DND-41 (cell line): ENCODE results near the gene PTPRO.

Experiments
- ATAC-seq: fragments of 200-7000 bp; cut with Tn5 transposase; 3 replicates; pipeline ENCODE4 v1.9.1; 2021; ENCODE audit warnings: low read depth; ENCODE audit not compliant: insufficient read depth
- DNase-seq: peaks from one replicate; pipeline ENCODE4 v3.0.0-alpha.2; 2020
- H2AFZ ChIP-seq: 2 replicates; pipeline ENCODE4 v1.6.0; 2012; ENCODE audit warnings: low read depth, low read length
- H3K27ac ChIP-seq: 2 replicates; pipeline ENCODE4 v1.5.1; 2012; ENCODE audit warnings: low read length, inconsistent platforms
- H3K27me3 ChIP-seq: fragments of 200-600 bp; sonication (generic); 2 replicates; pipeline ENCODE4 v1.6.0; 2012; ENCODE audit warnings: low read length, mild to moderate bottlenecking, inconsistent platforms; ENCODE audit not compliant: insufficient read depth, poor library complexity
- H3K36me3 ChIP-seq: 2 replicates; pipeline ENCODE4 v1.5.1; 2012; ENCODE audit warnings: low read length, inconsistent platforms; ENCODE audit not compliant: insufficient read depth
- H3K4me1 ChIP-seq: 2 replicates; pipeline ENCODE4 v1.5.1; 2012; ENCODE audit warnings: mild to moderate bottlenecking, low read length; ENCODE audit not compliant: insufficient read depth
- H3K4me2 ChIP-seq: 2 replicates; pipeline ENCODE4 v1.6.0; 2012; ENCODE audit warnings: mild to moderate bottlenecking, moderate library complexity, low read length, inconsistent platforms; ENCODE audit not compliant: insufficient read depth
- H3K4me3 ChIP-seq, 2 experiments: fragments of 200-600 bp in 1 of 2; shearing (Covaris generic) in 1 of 2; 2 replicates each; pipeline ENCODE4 v1.5.1; 2012 to 2016; ENCODE audit warnings: inconsistent platforms in 2 of 2, low read length in 2 of 2, mild to moderate bottlenecking in 2 of 2, low read depth in 1 of 2, moderate library complexity in 1 of 2
- H3K79me2 ChIP-seq: 2 replicates; pipeline ENCODE4 v1.6.0; 2012; ENCODE audit warnings: low read length, inconsistent platforms; ENCODE audit not compliant: insufficient read depth
- H3K9ac ChIP-seq: 2 replicates; pipeline ENCODE4 v1.6.0; 2012; ENCODE audit warnings: low read depth, mild to moderate bottlenecking, inconsistent platforms, low read length, moderate library complexity
- H3K9me3 ChIP-seq: 2 replicates; pipeline ENCODE4 v1.5.1; 2012; ENCODE audit warnings: low read length, moderate library complexity, mild to moderate bottlenecking, inconsistent platforms; ENCODE audit not compliant: insufficient read depth, severe bottlenecking
- H4K20me1 ChIP-seq: 2 replicates; pipeline ENCODE4 v1.6.0; 2012; ENCODE audit warnings: low read length; ENCODE audit not compliant: insufficient read depth
- EZH2 ChIP-seq: IDR thresholded peaks from 3 replicates; pipeline ENCODE4 v1.6.1; 2012; ENCODE audit warnings: borderline replicate concordance, low read depth, mild to moderate bottlenecking, moderate library complexity, low read length, inconsistent platforms; ENCODE audit not compliant: severe bottlenecking
- TF ChIP-seq, protein P1 (sequence below): IDR thresholded peaks from 2 replicates; pipeline ENCODE4 v1.5.1; 2012; ENCODE audit warnings: borderline replicate concordance, low read length, moderate library complexity, mild to moderate bottlenecking; ENCODE audit not compliant: poor library complexity, severe bottlenecking; ENCODE audit errors: extremely low read depth

The PTPRO gene

DNA sequence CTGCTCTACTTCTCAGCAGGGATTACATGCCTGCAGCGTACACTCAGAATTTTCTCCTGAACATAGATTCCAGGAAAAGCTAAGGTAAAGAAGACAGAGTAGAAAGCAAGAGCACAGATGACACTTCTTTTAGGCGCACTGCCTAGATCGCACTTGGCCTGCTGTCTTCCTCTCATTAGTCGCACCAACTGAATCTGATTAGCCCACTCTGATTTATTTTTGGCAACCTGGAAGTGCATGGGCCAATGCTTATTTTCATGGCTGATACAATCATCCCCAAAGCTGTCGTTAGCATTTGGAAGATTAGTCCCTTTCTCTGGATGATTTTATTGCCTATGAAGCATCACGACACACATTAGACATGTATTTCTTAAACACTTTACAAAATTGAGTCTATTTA lies 152.5 kb downstream of the PTPRO start:
- Histone ChIP-seq H3K4me1 (no peaks in the 10 kb centered on the region), H3K36me3 (no peaks in the 10 kb centered on the region), H4K20me1 (no peaks in the 10 kb centered on the region), H3K4me2 (no peak overlapping the region), H3K9ac (no peak overlapping the region), H3K4me3 (no peak overlapping the region), H2AFZ (no peak overlapping the region), H3K27ac (no peak overlapping the region), H3K9me3 (no peaks in the 10 kb centered on the region), H3K79me2 (no peaks in the 10 kb centered on the region), H3K27me3 (no peaks in the 10 kb centered on the region)
- TF ChIP-seq, protein P1, sequence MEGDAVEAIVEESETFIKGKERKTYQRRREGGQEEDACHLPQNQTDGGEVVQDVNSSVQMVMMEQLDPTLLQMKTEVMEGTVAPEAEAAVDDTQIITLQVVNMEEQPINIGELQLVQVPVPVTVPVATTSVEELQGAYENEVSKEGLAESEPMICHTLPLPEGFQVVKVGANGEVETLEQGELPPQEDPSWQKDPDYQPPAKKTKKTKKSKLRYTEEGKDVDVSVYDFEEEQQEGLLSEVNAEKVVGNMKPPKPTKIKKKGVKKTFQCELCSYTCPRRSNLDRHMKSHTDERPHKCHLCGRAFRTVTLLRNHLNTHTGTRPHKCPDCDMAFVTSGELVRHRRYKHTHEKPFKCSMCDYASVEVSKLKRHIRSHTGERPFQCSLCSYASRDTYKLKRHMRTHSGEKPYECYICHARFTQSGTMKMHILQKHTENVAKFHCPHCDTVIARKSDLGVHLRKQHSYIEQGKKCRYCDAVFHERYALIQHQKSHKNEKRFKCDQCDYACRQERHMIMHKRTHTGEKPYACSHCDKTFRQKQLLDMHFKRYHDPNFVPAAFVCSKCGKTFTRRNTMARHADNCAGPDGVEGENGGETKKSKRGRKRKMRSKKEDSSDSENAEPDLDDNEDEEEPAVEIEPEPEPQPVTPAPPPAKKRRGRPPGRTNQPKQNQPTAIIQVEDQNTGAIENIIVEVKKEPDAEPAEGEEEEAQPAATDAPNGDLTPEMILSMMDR, result no peak
- TF ChIP-seq EZH2, result no peak
- ATAC-seq (no peak), DNase-seq (no peak)

DNA sequence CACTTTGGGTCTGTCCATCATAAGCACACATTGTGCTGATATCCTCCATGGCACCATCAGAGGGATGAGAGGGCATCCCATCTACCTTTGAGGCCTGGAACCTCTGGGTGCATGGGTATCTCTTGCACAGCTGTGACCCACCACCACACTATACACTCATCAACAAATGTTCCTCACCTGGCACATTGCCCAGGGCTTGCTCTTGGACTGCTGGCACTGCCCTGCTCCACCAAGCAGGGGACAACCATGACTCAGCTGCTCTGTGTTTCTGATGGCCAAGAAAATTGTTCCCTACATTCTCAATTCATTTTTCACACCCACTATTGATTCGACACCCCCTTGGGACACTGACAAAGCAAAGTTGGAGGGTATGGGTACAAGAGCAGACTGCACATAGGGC lies 155.5 kb downstream of the PTPRO start:
- no peak for ATAC-seq
- TF ChIP-seq, protein P1, result no peak
- no peak for TF ChIP-seq EZH2
- H3K9me3 ChIP-seq, result no peaks in the 10 kb centered on the region
- DNase-seq, result no peak
- no peak overlapping the region for H3K4me2 ChIP-seq
- H3K27ac ChIP-seq, result no peak overlapping the region
- no peaks in the 10 kb centered on the region for H3K4me1 ChIP-seq
- H3K9ac ChIP-seq, result no peak overlapping the region
- H3K36me3 ChIP-seq, result no peaks in the 10 kb centered on the region
- H3K27me3 ChIP-seq, result no peaks in the 10 kb centered on the region
- no peak overlapping the region for H3K4me3 ChIP-seq
- no peaks in the 10 kb centered on the region for H3K79me2 ChIP-seq
- H4K20me1 ChIP-seq, result no peaks in the 10 kb centered on the region
- no peak overlapping the region for H2AFZ ChIP-seq

DNA sequence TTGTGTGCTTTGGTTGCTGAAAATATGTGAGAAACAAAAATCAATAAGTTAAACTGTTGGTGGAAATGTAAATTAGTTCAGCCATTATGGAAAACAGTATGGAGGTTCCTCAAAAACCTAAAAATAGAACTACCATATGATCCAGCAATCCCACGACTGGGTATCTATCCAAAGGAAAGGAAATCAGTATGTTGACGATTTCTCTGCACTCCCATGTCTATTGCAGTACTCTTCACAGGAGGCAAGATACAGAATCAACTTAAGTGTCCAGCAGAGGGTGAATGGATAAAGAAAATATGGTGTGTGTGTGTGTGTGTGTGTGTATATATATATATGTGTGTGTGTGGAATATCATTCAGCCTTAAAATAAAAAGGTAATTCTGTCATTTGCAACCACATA lies 159.5 kb downstream of the PTPRO start:
- no peak for TF ChIP-seq EZH2
- TF ChIP-seq, protein P1, result no peak
- ATAC-seq, result no peak
- H3K9ac ChIP-seq, result no peak overlapping the region
- H3K79me2 ChIP-seq, result no peaks in the 10 kb centered on the region
- H3K4me2 ChIP-seq, result no peak overlapping the region
- H3K4me1 ChIP-seq, result no peaks in the 10 kb centered on the region
- H4K20me1 ChIP-seq, result no peaks in the 10 kb centered on the region
- no peaks in the 10 kb centered on the region for H3K36me3 ChIP-seq
- no peaks in the 10 kb centered on the region for H3K9me3 ChIP-seq
- no peaks in the 10 kb centered on the region for H3K27me3 ChIP-seq
- H3K4me3 ChIP-seq, result no peak overlapping the region
- no peak overlapping the region for H2AFZ ChIP-seq
- no peak for DNase-seq
- no peak overlapping the region for H3K27ac ChIP-seq

DNA sequence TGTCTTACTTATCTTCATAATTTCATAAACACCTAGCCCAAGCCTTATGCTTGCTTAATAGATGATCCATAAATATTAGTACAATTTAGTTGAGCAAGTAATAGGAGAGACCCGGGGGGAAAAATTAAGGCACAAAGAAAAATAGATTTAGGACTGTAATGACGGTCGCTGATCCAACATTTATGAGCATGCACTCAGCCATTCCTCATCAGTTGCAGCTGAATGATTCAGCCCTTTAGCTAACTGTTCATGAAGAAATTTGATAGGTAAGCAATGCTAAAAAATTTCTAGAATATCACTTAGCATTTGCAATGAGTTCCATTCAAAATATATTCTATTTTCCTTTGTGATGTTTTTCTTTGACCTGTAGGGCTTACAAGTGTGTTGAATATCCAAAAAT lies 163.2 kb downstream of the PTPRO start:
- H3K9me3 ChIP-seq, result no peaks in the 10 kb centered on the region
- H3K4me2 ChIP-seq, result no peak overlapping the region
- H3K4me3 ChIP-seq, result no peak overlapping the region
- ATAC-seq, result no peak
- H3K27me3 ChIP-seq, result no peaks in the 10 kb centered on the region
- H3K4me1 ChIP-seq, result no peaks in the 10 kb centered on the region
- no peaks in the 10 kb centered on the region for H4K20me1 ChIP-seq
- H3K36me3 ChIP-seq, result no peaks in the 10 kb centered on the region
- TF ChIP-seq, protein P1, result no peak
- no peak overlapping the region for H3K27ac ChIP-seq
- H3K9ac ChIP-seq, result no peak overlapping the region
- H3K79me2 ChIP-seq, result no peaks in the 10 kb centered on the region
- no peak overlapping the region for H2AFZ ChIP-seq
- no peak for DNase-seq
